MG63 (cell line): Measurements from ENCODE around the gene LSM14B. TPM values are rescaled to one million over a fixed set of nuclear protein-coding genes. Genes with fewer than 3 reads are reported as not detected.
"Not testable (repeated sequence)": the region's sequence is repeated elsewhere in the genome, so short reads cannot be mapped to it uniquely, and the experiment has no call there.

Experiments
- DNase-seq: peaks from one replicate; pipeline ENCODE4 v3.0.0-alpha.2; 2020
- H3K27me3 ChIP-seq: fragments of 250-450 bp; sonication (Bioruptor Pico); 2 replicates; pipeline ENCODE4 v1.5.1; 2020; ENCODE audit warnings: mild to moderate bottlenecking, moderate library complexity
- H3K36me3 ChIP-seq: fragments of 250-450 bp; sonication (Bioruptor Pico); 2 replicates; pipeline ENCODE4 v1.5.1; 2020; ENCODE audit warnings: mild to moderate bottlenecking, moderate library complexity
- H3K4me3 ChIP-seq: fragments of 250-450 bp; sonication (Bioruptor Pico); 2 replicates; pipeline ENCODE4 v1.5.1; 2020; ENCODE audit warnings: mild to moderate bottlenecking, moderate library complexity
- H3K9me3 ChIP-seq: fragments of 250-450 bp; sonication (Bioruptor Pico); 2 replicates; pipeline ENCODE4 v1.5.1; 2020; ENCODE audit warnings: mild to moderate bottlenecking, moderate library complexity
- total RNA-seq: library from RNA; depleted of rRNA; stranded (reverse); fragments of >200 nt; shearing (Covaris generic); gene quantifications from 2 replicates; pipeline ENCODE4 v1.2.3, GENCODE V29; 2014; ENCODE audit warnings: low replicate concordance

The LSM14B gene
- total RNA-seq, 1 experiment from 2014 or later: 81.7 TPM

DNA sequence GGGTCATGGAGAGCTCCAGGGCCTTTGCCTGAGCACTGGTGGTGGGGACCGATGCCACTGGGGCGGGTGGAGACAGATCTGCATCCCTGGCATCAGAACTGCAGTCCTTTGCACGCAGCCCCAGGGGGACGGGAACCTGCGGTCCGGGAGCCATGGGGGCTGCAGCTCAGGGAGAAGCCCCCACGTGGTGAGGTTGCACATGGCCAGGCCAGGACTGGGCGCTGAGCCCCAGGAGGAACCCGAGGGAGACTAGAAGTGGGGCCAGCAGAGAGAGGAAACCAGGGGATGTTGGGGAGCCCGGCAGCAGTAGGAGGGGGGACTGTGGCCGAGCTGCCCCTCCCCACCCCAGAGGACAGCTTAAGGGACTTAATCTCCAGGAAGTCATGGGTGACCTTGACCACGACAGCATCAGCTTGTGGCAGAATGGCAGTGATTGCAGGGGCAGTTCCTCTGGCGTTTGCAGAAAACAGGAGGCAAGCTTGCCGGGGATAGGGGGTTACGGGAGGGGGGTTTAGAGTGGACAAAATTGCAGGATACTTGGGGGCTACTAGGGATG is 18.0 kb upstream of the LSM14B start:
- H3K9me3 ChIP-seq: peaks cover 13% of the 10 kb centered on the region
- no peak for DNase-seq
- H3K27me3 ChIP-seq: no peaks in the 10 kb centered on the region
- H3K4me3 ChIP-seq: no peak overlapping the region
- H3K36me3 ChIP-seq: no peaks in the 10 kb centered on the region

DNA sequence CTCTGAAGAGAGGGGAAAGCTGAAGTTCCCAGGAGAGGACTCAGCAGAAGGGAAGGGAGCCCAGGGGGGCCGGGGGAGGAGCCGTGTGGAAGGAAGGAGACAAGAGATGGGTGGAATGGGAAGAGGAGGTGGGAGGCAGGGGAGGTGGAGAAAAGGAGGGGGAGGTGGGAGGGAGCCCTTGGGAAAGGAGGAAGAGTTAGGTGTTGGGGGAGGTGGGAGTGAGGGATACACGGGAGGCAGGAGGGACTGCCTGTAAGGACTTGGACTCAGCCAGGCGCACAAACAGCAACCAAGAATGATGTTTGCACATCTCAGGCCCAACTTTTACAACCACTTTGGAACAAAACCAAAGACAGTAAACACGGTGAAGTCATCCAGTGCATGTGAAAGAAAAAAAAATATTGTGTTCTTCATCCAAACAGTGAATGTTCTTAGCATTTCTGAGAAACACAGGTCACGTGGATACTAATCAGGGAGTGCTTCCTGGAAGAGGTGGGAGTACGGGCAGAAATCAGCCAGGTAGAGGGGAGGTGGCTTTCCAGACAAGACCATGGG is 17.4 kb upstream of the LSM14B start:
- Histone ChIP-seq H3K4me3 (no peak overlapping the region), H3K36me3 (no peaks in the 10 kb centered on the region), H3K27me3 (no peaks in the 10 kb centered on the region), H3K9me3 (peaks cover 16% of the 10 kb centered on the region)
- no peak for DNase-seq

DNA sequence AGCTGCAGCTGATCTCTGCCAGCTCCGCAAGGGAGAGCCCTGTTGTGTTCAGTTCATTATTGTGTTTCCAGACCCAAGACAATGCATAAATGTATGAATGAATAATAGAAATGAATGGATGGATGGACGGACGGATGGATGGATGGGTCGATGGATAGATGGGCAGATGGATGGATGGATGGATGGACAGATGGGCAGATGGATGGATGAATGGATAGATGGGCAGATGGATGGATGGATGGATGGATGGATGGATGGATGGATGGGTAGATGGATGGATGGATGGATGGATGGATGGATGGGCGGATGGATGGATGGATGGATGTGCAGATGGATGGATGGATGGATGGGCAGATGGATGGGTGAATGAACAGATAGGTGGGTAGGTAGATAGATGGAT is 16.7 kb upstream of the LSM14B start:
- DNase-seq: no peak
- H3K4me3 ChIP-seq: no peak overlapping the region
- no peaks in the 10 kb centered on the region for H3K27me3 ChIP-seq
- peaks cover 21% of the 10 kb centered on the region for H3K9me3 ChIP-seq
- H3K36me3 ChIP-seq: no peaks in the 10 kb centered on the region

DNA sequence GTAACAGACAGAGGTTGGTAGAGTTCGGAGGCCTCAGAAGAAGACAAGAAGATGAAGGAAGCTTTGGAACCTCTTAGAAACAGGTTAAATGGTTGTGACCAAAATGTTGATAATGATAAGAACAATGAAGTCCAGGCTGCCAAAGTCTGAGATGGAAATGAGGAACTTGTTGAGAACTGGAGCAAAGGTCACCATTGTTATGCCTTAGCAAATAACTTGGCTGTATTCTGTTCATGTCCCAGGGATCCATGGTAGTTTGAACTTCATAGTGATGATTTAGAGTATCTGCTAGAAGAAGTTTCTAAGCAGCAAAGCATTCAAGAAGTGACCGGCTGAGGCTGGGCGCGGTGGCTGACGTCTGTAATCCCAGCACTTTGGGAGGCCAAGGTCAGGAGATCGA is 11.1 kb upstream of the LSM14B start:
- Histone ChIP-seq H3K9me3 (peaks cover 38% of the 10 kb centered on the region), H3K36me3 (no peaks in the 10 kb centered on the region), H3K4me3 (no peak overlapping the region), H3K27me3 (no peaks in the 10 kb centered on the region)
- no peak for DNase-seq

DNA sequence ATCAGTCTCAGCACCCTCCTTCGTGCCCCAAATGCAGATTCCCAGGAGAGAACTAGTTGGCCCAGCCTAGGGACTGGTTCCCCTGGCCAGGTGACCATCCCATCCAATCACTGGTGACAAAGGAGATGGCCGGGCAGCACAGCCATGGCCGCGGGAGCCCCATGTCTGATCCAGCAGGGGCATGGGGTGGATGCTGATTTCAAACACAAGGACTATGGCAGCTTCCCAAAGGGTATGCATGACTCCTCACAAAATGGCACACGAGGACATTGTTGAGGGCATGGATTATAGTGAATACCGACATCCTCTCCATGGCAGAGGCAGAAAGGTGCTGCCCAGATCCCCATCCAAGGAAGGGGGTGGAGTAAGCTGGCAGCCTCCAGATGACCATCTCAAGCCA is 9.9 kb upstream of the LSM14B start:
- H3K9me3 ChIP-seq: peaks cover 32% of the 10 kb centered on the region
- no peak for DNase-seq
- no peak overlapping the region for H3K4me3 ChIP-seq
- no peaks in the 10 kb centered on the region for H3K36me3 ChIP-seq
- H3K27me3 ChIP-seq: no peaks in the 10 kb centered on the region

DNA sequence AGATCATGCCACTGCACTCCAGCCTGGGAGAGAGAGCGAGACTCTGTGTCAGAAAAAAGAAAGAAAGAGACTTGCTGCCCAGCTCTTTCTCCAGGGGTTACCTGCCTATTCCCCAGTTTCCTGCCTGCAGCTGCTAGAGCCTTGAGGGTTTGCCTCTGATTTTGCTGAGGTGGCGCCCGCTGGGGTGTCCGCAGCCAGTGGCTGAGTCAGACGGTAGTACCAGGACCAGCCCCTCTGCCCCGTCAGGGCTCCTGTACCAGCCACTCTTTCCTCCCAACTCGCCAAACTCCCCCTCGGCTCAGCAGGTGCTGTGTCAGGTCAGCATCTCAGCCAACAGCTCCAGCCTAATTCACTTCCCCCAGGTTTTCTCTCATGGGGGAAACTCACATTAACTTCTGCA is 7.4 kb upstream of the LSM14B start:
- peaks cover 26% of the 10 kb centered on the region for H3K9me3 ChIP-seq
- no peak for DNase-seq
- H3K4me3 ChIP-seq: no peak overlapping the region
- H3K27me3 ChIP-seq: no peaks in the 10 kb centered on the region; the same call in 1 of the 2 replicates
- H3K36me3 ChIP-seq: no peaks in the 10 kb centered on the region

DNA sequence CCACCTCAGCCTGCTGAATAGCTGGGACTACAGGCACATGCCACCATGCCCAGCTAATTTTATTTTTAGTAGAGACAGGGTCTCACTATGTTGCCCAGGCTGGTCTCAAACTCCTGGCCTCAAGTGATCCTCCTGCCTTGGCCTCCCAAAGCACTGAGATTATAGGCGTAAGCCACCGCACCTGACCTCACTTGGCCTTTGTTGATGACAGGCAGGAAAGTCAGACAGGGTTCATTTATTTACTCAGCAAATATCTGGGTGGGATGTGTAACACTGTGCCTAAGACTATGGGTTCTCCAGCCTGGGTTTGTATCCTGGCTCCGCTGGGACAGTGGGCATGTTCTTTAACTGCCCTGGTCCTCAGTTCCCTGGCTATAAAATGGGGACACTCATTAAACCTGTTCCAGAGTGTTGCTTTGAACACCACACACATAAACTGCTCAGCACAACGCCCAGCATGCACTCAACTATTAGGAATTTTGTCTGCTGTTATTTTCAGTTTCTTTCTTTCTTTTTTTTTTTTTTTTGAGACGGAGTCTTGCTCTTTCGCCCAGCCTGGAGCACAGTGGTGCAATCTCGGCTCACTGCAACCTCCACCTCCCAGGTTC is 6.4 kb upstream of the LSM14B start:
- not testable (repeated sequence) for H3K4me3 ChIP-seq, H3K36me3 ChIP-seq, DNase-seq, H3K27me3 ChIP-seq
- H3K9me3 ChIP-seq: peaks cover 19% of the 10 kb centered on the region

DNA sequence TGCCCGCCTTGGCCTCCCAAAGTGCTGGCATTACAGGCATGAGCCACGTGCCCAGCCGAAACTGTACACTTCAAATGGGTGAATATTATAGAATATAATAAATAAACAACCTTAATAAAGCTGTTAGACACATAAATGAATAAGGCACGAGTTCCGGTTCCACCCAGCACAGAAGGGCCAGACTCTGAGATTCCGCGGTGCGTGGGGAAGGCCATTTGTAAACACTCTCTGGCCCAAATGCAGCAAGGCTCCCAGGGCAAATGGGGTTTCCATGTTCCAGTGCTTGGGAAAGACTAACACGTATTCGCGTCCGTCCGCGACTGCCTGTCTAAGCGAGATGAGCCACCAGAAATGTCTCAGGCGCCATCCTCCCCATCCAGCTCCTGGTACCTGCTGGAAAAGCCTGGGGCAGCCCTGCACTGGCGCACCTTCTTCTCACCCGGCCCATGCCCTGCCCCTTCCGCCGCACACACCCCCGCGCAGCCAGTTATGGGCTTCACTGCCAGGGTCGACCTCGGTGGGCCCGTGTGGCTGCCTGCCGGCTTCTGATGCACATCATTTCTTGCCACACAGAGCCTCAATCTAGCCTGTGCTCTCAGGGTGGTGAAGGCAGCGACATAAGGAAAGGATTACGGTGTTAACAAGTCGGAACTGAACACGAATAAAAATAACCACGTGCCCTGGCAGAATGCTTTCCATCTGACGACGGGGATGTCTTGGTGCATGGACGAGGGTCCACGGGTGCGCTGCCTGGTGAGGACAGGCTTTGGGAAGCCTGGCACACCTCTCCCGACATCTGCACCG is 5.5 kb upstream of the LSM14B start:
- H3K27me3 ChIP-seq: no peaks in the 10 kb centered on the region; the same call in 1 of the 2 replicates
- peaks cover 12% of the 10 kb centered on the region for H3K9me3 ChIP-seq
- H3K36me3 ChIP-seq: no peaks in the 10 kb centered on the region
- H3K4me3 ChIP-seq: no peak overlapping the region
- no peak for DNase-seq

DNA sequence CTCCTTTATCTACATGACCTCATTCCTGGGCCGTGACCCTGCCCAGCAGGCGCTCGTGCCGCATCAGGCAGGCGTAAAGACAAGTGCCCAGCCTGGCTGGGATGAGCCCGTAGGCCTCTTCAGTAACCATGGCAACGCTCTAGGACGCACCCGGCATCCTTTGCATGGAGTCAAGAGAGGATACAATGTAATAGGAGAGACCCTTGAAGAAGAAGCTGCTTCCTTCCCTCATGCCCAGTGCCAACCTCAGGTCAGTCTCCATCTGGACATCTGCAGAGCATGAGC is 5.0 kb upstream of the LSM14B start:
- Histone ChIP-seq H3K36me3 (no peaks in the 10 kb centered on the region), H3K4me3 (no peak overlapping the region), H3K9me3 (peaks cover 11% of the 10 kb centered on the region), H3K27me3 (no peaks in the 10 kb centered on the region; the same call in 1 of the 2 replicates)
- DNase-seq: no peak

DNA sequence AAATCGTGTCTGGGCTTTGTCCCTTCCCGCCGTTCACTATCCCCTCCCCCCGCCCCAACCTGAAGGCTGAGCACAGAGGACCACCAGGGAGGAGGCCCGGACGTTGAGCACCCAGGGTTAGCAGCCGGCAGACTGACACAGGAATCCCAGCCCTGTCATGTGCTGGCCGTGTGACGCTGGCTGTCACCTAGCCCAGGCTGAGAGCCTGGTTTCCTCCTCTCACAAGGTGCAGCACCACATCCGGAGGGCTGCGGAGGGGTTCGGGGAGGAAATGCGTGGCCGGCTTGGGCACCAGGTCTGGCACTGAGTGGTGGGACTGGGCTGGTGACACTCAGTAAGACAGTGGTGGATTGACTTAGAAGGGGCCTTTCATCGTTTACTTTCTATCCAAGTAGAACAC is 4.6 kb upstream of the LSM14B start:
- DNase-seq: no peak
- Histone ChIP-seq H3K36me3 (no peaks in the 10 kb centered on the region), H3K27me3 (no peaks in the 10 kb centered on the region; the same call in 1 of the 2 replicates), H3K9me3 (peaks cover 7% of the 10 kb centered on the region), H3K4me3 (no peak overlapping the region)

DNA sequence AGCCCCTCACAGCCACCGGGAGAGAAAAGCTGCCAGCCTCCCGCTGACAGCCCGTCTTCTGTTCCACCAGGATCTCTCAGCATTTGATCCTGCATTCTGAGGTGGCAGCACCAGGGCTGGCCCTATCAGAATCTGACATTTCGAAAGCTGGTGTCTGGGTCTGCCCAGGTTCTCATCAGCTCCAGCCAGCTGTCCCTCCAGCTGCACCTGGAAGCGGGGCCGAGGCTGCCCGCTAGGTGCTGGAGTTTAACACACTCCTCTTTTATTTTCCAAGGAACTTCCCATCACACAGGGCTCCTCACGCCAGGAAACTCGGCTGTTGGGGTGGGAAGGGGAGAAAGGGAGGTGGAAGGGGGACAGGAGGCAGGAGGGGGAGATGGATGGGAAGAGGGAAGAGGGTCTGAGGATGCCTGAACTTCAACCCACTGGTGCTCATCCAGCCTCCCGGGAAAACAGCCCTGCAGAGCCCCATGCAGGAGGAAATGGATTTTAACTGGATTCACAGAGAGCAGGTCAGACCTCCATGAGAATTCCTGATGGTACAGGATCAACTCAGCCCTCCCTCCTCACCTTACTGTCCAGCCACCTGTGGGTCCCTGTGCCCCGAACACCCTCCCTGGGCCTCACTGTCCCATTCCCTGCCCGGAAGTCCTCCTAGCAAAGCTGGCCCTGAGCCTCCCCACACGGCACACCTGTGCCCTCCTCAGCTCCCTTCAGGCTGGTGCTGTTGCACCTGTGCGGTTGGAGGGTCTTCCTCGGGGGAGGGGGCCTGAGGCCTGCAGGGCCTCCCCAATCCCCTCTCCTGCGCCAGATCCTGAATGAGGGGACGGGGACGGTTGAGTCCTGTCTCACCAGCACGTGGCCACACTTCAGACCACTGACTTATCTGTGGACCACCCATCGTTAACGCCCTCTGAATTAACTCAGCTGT is 3.9 kb upstream of the LSM14B start:
- no peak for DNase-seq
- Histone ChIP-seq H3K4me3 (no peak overlapping the region), H3K9me3 (no peaks in the 10 kb centered on the region; the same call in 1 of the 2 replicates), H3K36me3 (no peaks in the 10 kb centered on the region), H3K27me3 (no peaks in the 10 kb centered on the region; the same call in 1 of the 2 replicates)

DNA sequence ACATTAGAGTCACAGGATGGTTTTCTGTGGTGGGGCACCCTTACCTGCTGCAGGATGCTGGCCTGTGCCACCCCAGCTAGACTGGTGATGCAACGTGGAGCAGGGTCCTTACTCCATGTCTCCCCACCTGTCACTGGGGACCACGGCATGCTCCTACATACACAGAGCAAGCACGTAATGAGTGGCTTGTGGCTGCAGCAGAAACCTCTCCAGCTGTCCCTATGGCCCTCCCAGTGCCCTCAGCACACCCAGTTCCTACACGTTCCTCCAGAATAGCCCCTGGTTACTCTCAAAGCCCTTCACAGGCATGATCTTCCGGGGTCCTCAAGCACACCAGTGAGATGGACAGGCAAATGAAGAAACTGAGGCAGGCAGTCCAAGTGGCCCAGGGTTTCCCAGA is 3.2 kb upstream of the LSM14B start:
- Histone ChIP-seq H3K9me3 (no peaks in the 10 kb centered on the region), H3K27me3 (no peaks in the 10 kb centered on the region; the same call in 1 of the 2 replicates), H3K4me3 (no peak overlapping the region), H3K36me3 (peaks cover 3% of the 10 kb centered on the region)
- no peak for DNase-seq

DNA sequence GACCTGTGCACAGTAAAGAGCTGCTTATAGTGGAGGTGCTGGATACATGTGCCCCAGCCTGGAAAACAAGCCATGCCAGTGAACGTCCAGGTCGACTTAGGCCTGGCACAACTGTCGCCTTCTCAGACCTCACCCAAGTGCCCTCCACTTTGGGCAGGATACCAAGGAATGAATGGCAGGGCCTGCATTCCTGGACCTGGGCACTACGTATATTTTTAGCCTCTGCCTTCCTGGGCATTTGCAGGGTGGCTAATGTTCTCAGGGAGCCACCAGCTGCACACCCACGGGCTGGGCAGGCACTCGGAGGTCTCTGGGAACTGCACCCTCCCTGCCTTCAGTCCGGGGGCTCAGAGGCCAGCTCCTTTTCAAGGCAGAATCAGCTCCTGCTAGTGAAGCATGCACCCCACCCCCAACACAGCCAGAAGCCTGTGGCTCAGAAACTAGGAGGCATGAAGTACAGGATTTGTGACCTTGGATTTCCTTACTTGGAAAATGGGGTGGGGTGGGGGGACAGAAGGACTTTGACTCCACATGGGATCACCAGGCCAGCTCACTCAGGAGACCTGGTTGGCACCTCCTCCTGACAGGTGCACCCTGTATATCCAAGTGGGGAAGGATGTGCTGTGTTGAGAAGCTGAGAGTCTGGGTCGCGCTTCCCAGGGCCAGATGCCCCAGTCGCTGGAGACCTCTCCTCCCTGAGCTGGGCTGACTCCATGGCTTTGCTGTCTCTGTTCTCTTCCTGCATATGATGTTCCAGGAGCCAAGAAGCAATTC is 2.5 kb upstream of the LSM14B start:
- H3K27me3 ChIP-seq: no peaks in the 10 kb centered on the region; the same call in 1 of the 2 replicates
- H3K36me3 ChIP-seq: peaks cover 9% of the 10 kb centered on the region
- no peak for DNase-seq
- no peaks in the 10 kb centered on the region for H3K9me3 ChIP-seq
- H3K4me3 ChIP-seq: no peak overlapping the region

DNA sequence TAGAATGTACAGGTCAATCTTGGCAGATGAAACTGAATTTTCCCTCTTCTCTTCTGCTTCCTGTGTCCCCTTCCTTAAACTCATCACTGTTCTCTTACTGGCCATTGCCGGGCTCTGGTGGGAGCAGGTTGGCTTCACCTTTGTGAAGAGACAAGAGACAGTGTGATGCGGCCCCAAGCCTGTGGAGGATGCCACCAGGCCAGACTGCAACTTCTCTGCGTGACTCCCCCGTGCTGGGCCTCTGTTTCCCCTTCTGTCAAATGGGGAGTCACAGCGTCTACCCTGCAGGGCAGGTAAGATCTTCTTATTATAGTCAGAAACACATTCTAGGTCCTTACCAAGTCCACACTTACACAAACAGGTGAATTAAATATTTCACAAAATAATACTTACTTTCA is 1.9 kb upstream of the LSM14B start:
- DNase-seq: no peak
- Histone ChIP-seq H3K4me3 (no peak overlapping the region), H3K9me3 (no peaks in the 10 kb centered on the region), H3K36me3 (peaks cover 15% of the 10 kb centered on the region), H3K27me3 (no peaks in the 10 kb centered on the region; the same call in 1 of the 2 replicates)

DNA sequence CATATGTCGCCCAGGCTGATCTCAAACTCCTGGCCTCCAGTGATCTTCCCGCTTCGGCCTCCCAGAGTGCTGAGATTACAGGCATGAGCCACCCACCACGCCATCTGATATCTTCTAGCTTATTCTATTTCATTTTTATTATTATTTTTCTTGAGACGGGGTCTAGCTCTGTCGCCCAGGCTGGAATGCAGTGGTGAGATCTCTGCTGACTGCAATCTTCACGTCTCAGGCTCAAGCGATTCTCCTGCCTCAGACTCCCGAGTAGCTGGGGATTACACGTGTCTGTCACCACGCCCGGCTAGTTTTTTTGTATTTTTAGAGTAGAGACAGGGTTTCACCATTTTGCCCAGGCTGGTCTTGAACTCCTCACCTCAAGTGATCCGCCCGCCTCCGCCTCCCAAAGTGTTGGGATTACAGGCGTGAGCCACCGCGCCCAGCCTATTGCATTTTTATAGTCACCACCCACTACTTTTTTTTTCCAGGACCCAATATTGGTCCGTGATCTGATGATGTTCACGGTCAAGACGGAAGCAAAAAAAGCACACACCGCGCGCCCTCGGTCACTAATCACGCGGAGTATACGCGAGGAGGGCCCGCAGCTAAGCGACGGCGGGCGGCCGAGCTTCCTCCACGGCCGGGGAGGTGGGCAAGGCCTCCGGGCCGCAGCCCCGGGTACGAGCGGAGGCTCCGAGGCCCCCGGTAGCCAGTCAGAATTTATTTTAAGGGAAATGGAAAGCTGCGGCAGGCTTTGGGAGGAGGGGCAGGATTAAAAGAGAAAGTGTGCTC is 1.1 kb upstream of the LSM14B start:
- DNase-seq: no peak
- Histone ChIP-seq H3K36me3 (peaks cover 23% of the 10 kb centered on the region), H3K9me3 (no peaks in the 10 kb centered on the region), H3K27me3 (no peaks in the 10 kb centered on the region; the same call in 1 of the 2 replicates), H3K4me3 (peak overlapping the region; percentile 65)
